Measurements from ENCODE around the gene ABCA8.

ABCA8 gene

DNA sequence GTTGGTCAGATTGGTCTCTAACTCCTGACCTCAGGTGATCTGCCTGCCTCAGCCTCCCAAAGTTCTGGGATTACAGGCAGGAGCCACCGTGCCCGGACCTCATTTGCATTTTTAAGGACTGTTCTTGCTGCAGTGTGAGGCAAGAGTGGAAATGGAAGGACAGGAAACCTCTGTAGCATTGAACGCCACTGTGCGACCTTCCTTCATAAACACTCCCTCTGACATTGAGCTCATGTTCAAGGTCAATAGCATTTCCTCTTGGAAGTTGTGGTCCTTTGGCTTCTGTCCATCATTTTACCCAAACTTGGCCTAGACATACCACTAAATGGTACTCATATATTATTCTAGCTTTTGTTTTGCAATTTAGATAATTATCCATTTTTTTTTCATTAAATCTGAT is 32.8 kb upstream of the ABCA8 start:
- Histone ChIP-seq H3K4me3 (ENCODE audit: low read length) (no peak overlapping the region), H2AFZ (ENCODE audit: low read length) (no peak overlapping the region), H4K20me1 (ENCODE audit: insufficient read depth, low read length) (no peaks in the 10 kb centered on the region), H3K4me2 (ENCODE audit: low read depth, low read length) (no peak overlapping the region), H3K36me3 (replicated peaks; ENCODE audit: insufficient read depth, low read length) (no peaks in the 10 kb centered on the region), H3K27me3 (replicated peaks; ENCODE audit: insufficient read depth, low read length) (no peaks in the 10 kb centered on the region), H3K9me3 (replicated peaks; ENCODE audit: insufficient read depth, low read length) (no peaks in the 10 kb centered on the region), H3K4me1 (ENCODE audit: low read length) (no peaks in the 10 kb centered on the region), H3K79me2 (ENCODE audit: low read length) (no peaks in the 10 kb centered on the region), H3K9me2 (replicated peaks; ENCODE audit: insufficient read depth, low read length) (no peaks in the 10 kb centered on the region), H3K27ac (ENCODE audit: low read length) (no peak overlapping the region), H3K9ac (ENCODE audit: low read length) (no peak overlapping the region), H3F3A (ENCODE audit: insufficient read depth, low read length) (no peaks in the 10 kb centered on the region)
- TF ChIP-seq EZH2 (optimal IDR thresholded peaks at IDR 0.05; ENCODE audit: low read depth, low read length) (no peak), EZH2phosphoT487 (IDR thresholded peaks at IDR 0.05; ENCODE audit: low read length) (no peak)
- TF ChIP-seq, protein P1, sequence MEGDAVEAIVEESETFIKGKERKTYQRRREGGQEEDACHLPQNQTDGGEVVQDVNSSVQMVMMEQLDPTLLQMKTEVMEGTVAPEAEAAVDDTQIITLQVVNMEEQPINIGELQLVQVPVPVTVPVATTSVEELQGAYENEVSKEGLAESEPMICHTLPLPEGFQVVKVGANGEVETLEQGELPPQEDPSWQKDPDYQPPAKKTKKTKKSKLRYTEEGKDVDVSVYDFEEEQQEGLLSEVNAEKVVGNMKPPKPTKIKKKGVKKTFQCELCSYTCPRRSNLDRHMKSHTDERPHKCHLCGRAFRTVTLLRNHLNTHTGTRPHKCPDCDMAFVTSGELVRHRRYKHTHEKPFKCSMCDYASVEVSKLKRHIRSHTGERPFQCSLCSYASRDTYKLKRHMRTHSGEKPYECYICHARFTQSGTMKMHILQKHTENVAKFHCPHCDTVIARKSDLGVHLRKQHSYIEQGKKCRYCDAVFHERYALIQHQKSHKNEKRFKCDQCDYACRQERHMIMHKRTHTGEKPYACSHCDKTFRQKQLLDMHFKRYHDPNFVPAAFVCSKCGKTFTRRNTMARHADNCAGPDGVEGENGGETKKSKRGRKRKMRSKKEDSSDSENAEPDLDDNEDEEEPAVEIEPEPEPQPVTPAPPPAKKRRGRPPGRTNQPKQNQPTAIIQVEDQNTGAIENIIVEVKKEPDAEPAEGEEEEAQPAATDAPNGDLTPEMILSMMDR (IDR thresholded peaks at IDR 0.05; ENCODE audit: low read length), result no peak
- DNase-seq, result no peak

DNA sequence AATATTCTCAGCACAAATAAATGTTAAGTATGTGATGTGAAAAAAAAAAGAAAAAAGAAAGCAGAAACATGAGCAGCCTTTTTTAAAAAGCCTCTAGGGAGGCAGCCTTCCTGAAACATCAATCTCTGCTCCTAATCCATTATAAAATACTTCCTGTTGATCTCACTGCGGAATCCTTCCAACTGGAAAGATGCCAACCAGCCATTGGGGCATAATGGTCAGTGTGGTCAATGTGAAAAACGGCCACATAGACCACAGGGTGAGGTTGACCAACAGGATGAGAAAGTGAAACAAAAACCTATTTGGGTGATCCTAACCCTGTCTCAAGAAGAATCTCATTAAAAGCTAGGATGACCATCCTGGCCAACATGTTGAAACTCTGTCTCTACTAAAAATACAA is 26.1 kb upstream of the ABCA8 start:
- Histone ChIP-seq H3K9ac (ENCODE audit: low read length) (no peak overlapping the region), H3K79me2 (ENCODE audit: low read length) (no peaks in the 10 kb centered on the region), H3K36me3 (replicated peaks; ENCODE audit: insufficient read depth, low read length) (no peaks in the 10 kb centered on the region), H3K27ac (ENCODE audit: low read length) (no peak overlapping the region), H4K20me1 (ENCODE audit: insufficient read depth, low read length) (no peaks in the 10 kb centered on the region), H3K9me3 (replicated peaks; ENCODE audit: insufficient read depth, low read length) (no peaks in the 10 kb centered on the region), H3K27me3 (replicated peaks; ENCODE audit: insufficient read depth, low read length) (no peaks in the 10 kb centered on the region), H3K4me2 (ENCODE audit: low read depth, low read length) (peak overlapping the region; percentile 86; the same call in 1 of the 2 replicates), H3F3A (ENCODE audit: insufficient read depth, low read length) (no peaks in the 10 kb centered on the region), H3K4me3 (ENCODE audit: low read length) (no peak overlapping the region), H3K9me2 (replicated peaks; ENCODE audit: insufficient read depth, low read length) (no peaks in the 10 kb centered on the region), H2AFZ (ENCODE audit: low read length) (no peak overlapping the region), H3K4me1 (ENCODE audit: low read length) (no peaks in the 10 kb centered on the region; the same call in 1 of the 2 replicates)
- DNase-seq, result peak; percentile 53
- TF ChIP-seq, protein P1 (IDR thresholded peaks at IDR 0.05; ENCODE audit: low read length), result no peak
- no peak for TF ChIP-seq EZH2 (optimal IDR thresholded peaks at IDR 0.05; ENCODE audit: low read depth, low read length)
- no peak for TF ChIP-seq EZH2phosphoT487 (IDR thresholded peaks at IDR 0.05; ENCODE audit: low read length)

DNA sequence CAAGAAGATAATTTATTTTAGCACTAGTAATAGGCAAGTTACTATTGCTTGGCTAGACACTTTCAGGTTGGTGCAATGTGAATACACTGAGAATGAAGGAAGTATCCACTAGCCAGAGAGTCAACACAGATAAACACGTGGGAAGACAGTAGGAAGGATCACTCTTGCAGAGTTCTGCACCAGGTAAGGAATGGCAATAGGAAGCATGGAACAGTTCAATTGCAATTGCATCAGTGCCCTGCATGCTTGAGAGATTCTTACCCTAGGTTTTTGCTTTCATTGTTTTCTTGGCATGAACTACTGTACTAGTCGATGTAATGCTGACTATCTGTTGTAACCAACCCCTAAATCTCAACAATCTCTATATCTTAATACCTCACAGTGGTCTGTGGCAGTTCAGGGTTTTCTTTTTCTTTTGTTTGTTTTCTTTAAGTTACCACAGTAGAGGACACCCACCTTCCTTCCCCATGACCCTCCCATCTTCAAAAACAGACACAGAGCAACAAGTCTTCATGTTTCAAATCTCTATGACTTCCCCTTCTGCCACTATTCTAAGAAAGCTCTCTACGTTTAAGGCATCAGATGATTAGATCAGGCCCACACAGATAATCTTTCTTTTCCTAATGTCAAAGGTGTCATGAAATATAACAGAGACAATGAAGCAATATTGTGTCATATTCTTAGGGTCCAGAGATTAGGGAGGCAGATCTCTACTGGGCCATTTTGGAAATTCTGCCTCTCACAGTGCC is 18.1 kb upstream of the ABCA8 start:
- H3K27ac ChIP-seq (ENCODE audit: low read length), result no peak overlapping the region
- no peak overlapping the region for H3K4me2 ChIP-seq (ENCODE audit: low read depth, low read length)
- no peaks in the 10 kb centered on the region for H3K9me2 ChIP-seq (replicated peaks; ENCODE audit: insufficient read depth, low read length)
- no peaks in the 10 kb centered on the region for H4K20me1 ChIP-seq (ENCODE audit: insufficient read depth, low read length)
- no peak overlapping the region for H3K9ac ChIP-seq (ENCODE audit: low read length)
- H3K4me3 ChIP-seq (ENCODE audit: low read length), result no peak overlapping the region
- no peaks in the 10 kb centered on the region for H3K27me3 ChIP-seq (replicated peaks; ENCODE audit: insufficient read depth, low read length)
- DNase-seq, result no peak
- no peaks in the 10 kb centered on the region for H3K9me3 ChIP-seq (replicated peaks; ENCODE audit: insufficient read depth, low read length)
- H3K79me2 ChIP-seq (ENCODE audit: low read length), result no peaks in the 10 kb centered on the region
- H3K4me1 ChIP-seq (ENCODE audit: low read length), result no peaks in the 10 kb centered on the region
- H3F3A ChIP-seq (ENCODE audit: insufficient read depth, low read length), result no peaks in the 10 kb centered on the region
- TF ChIP-seq EZH2phosphoT487 (IDR thresholded peaks at IDR 0.05; ENCODE audit: low read length), result no peak
- no peak for TF ChIP-seq EZH2 (optimal IDR thresholded peaks at IDR 0.05; ENCODE audit: low read depth, low read length)
- TF ChIP-seq, protein P1 (IDR thresholded peaks at IDR 0.05; ENCODE audit: low read length), result no peak
- H2AFZ ChIP-seq (ENCODE audit: low read length), result no peak overlapping the region
- H3K36me3 ChIP-seq (replicated peaks; ENCODE audit: insufficient read depth, low read length), result no peaks in the 10 kb centered on the region
